HG03139 (cell line): ENCODE measurements around the gene ACTRT3.
A peak's percentile ranks its signal among the peaks of the same experiment; 100 is the strongest.
"Not testable (repeated sequence)": the region's sequence is repeated elsewhere in the genome, so short reads cannot be mapped to it uniquely, and the experiment has no call there.

Experiments used
- ATAC-seq: cut with Tn5 transposase; IDR thresholded peaks from one replicate; pipeline ENCODE4 v1.9.1; 2021; ENCODE audit not compliant: unreplicated experiment

ACTRT3 gene

DNA sequence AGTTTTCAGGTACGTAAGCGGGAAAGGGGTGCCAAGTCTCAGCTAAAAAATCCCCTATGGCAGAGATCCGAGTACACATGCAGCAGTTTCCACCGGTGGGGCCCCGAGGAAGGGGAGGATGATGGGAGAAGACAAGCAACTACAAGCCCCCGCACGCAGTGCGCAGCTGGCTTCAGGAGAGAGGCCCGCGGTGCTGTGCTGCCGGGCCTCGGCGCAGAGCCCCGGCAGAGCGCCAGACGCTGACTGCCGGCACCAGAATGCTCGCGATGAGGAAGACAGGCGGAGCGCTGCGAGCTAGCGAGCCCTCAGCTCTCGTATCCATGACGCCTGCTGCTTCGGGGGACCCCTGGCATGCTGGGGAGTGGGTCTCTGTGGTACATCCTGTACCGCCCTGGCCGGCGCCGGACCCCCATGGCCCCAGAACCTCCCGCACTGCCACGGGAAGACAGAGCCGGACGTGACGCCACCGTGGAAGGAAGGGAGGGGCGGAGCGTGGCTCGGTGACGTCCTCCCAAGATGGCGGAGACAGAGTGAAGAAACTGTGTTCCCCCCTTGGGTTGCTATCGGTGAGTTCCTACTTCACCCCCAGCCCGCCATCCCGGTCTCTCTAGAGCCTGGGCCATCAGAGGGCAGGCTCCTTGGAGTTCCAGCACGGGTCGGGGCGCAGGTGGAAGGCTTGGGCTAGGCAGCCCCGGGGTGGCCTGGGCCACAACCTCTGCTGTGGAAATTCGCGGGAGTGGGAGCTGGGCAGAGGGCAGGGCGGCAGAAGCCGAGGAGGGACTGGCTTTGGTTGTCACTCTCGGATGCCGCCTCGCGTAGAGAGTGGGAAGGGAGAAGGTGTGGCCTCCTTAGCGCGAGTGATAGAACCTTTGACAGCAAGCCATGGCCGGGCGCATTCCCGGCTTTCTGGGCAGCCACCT lies 3.8 kb upstream of the ACTRT3 start, which contains the start of gene MYNN:
TSS of gene MYNN (plus strand) at position 500 of the 920 bp plus-strand sequence. CDS start 900 bp downstream, outside the sequence.
- ATAC-seq: peak; percentile 73

DNA sequence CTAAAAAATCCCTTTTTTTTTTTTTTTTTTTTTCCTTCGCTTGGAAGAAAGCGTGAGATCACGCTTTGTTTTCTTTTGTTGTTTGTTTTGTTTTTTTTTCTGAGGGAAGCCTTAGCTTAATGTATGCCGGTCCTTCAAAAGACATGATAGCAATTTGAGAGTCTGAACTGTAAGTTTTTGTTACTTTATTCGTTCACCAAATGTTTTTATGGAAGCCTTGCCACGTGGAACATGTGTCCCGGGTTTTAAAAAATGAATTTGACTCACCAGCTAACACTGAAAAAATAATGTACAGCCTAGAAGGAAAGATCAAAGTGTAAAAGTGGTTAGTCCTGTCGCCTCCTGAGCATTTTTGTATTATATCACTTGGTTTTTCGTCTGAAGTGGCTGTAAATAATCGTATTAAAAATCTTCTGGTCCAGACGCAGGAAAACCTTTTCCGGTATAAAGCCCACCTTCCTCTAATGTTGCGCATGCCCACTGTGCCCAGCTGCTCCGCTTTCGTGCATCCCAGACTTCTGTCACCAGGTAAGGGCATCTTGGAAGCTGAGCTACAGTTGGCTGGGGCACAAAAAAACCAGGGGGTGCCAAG lies 3.0 kb upstream of the ACTRT3 start:
- ATAC-seq: peak; percentile 6

DNA sequence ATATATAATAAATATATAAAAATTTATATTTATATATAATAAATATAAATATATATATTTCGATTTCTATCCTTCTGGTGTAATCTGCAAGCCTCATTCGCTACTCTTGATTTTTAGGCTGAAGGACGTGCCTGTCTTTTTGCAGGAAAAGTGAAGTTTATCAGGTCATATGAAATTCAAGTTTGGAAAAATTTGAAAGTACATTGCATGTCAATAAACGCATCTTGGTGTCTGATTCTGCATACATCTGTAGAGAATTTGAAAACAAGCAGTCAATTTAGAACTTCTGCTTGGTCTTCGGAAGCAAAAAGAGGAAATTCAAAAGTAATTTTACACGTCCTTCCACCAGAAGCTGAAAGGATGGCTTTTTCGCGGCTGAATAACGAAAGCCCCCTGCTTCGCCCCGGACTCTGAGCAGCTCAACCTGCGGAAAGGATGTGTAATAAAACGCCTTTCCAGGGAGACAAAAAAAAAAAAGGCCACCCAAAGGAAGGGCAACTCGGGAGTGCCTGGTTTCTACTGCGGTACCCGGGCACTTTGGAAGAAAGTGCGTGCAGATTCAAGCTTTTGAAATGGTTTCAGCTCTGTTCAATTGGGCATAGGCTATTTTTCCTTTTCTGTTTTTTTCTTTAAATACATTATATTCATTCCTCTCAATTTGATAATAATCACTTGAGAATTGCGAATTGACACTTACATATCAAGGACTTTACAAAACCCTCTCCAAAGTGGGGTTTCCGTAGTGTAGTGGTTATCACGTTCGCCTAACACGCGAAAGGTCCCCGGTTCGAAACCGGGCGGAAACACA lies 2.3 kb upstream of the ACTRT3 start:
- ATAC-seq: no peak

DNA sequence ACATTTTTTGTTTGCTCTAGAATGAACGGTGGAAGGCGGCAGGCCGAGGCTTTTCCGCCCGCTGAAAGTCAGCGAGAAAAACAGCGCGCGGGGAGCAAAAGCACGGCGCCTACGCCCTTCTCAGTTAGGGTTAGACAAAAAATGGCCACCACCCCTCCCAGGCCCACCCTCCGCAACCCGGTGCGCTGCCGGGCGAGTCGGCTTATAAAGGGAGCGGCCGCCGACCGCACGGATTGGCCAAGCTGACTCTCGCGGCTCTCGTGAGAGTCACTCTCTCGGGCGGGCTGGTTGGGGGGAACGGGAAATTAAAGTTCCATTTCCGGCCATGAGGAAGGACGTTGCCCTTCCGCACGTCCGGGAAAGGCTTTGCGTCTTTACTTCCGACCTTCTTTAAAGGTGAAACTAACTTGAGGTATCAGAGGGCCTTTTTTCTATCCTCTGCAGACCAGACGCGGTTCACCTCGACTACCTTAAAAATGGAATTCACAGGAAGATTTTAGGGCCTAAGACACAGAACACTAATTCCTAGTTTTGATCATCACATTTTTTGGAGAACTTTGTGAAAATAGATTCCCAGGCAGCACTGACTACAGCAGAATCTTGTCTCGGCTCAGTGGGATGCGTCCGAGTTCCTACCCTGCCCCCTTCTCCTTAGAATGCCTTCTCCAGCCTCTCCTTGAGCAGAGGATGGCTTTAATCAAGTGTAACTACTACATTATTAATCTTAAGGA lies 4.3 kb downstream of the ACTRT3 start, which contains the start of gene TERC:
TSS of gene TERC (minus strand) at position 179 of the 731 bp plus-strand sequence.
- peak; percentile 65 for ATAC-seq

DNA sequence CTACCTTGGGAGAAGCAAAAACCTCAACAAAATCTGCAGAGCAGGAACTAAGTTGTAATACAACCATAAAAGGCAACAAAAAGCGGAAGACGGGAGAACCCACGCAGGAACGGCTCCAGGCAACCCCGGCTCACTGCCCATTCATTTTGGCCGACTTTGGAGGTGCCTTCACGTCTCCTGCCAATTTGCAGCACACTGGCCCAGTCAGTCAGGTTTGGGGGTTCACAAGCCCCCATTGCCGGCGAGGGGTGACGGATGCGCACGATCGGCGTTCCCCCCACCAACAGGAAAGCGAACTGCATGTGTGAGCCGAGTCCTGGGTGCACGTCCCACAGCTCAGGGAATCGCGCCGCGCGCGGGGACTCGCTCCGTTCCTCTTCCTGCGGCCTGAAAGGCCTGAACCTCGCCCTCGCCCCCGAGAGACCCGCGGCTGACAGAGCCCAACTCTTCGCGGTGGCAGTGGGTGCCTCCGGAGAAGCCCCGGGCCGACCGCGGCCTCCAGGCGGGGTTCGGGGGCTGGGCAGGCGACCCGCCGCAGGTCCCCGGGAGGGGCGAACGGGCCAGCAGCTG lies 5.0 kb downstream of the ACTRT3 start:
- ATAC-seq: peak; percentile 34

DNA sequence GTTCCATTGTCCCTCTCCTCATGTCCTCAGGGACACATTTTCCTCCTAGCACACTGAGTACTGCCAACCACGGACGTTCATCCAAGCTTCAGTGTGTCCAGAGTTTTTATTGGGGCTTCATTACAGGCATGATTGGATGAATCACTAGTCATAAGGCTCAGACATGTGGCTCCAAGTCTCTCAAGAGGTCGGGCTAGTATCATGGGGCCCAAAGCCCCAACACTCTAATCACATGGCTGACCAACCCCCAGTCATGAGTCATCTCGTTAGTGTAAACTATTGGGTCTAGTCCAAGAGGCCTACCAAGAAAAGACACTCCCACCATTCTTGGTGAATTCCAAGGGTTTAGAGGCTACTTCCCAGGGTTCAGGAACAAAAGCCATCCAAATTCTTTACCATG lies 8.9 kb downstream of the ACTRT3 start:
- no peak for ATAC-seq

DNA sequence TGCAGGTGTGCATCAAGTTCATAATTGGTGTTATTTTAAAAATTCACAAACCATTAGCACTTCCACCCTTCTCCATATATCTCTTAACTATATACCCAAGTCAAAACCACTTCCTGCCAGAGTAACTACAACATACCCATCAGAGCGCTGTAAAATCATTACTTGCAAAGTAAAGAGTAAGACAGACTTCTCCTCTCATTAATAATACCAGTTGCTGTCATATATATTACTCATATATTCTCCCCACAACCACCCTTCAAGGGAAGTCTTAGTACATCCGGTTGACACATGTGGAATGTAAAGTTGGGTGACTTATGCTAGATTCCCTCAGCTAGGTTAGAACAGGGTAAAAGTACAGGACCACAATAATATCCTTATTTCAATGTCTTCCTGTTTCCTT lies 10.1 kb downstream of the ACTRT3 start:
- ATAC-seq: peak; percentile 63

DNA sequence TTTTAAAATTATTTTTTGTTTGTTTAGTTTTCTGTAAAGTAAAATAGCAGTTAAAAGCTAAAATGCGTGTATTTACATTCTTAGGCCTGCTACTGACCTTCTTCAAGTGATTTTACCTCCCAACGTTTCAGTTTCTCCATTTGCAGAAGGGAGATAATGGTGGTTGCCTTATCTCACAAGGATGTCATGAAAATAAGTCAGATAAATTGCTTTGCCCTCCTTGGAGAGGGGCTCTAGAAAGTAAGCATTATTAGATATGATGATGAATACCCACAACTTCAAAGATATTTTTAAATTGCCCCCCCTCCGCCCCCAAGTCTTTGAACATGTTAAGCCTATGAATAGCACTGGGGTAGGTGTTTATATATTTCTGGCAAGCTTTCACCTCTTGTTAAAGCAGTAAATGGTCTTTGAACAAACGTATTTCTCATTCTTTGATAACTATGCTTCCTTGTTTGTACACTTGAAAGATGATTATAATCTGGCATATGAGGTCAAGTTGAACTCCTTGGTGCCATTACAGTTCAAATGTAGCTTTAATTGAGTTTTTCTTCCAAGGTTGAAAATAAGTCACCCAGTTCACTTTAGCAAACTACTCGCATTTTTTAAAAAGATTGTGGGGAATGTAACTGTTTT lies 10.9 kb downstream of the ACTRT3 start:
- ATAC-seq: no peak

DNA sequence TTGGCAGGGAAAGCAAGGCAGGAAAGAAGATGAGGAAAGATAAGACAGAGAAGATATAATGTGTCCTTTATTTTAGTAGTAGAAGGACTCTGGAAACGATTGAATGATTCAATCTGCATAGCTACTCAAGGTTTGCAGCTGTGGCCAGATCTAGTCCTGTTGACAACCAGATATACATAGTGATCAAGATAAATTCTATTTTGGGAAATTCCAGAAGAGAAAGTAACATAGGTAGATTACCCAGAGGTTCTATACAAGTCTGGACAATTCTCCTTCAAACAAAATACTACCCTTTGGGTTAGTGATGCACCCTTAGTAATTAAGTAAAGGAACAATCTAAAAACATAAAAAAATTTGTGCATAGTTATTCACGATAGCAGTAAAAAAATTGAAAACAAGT lies 13.9 kb downstream of the ACTRT3 start:
- no peak for ATAC-seq

DNA sequence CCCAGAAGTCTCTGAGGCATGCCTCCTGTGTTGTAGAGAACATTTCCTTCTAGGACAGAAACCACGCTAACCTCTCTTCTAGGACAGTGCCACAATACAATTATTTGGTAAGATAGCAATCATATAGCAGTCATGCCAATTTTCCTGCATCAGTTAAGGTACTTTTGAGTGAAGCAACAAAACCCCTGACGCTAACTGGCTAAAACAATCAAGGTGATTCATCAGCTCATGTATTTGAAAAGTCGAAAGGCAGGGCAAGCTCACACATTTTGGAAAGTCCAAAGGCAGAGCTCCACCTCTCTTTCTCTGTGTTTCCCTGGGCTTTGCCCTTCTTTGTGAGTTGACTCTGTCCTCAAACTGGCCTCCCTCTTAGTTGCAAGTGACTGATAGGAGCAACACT lies 14.7 kb downstream of the ACTRT3 start:
- ATAC-seq: no peak

DNA sequence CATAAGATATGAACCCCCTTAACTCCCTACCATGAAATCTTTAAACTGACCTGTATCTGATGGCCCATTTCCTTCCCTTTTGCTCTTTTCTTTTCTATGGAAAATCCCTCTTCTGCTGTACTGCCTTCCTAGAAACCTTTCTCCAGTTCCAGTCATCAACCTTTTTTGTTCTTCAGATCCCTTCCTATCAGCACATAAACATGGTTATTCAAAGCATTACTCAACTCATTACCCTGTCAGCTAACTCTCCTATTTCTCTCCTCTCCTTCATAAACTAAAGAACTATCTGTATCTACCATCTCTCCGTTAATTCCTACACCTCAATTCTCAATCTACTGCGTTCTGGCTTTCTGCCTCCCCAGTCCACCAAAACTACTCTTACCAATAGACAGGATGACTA lies 17.5 kb downstream of the ACTRT3 start:
- ATAC-seq: no peak

DNA sequence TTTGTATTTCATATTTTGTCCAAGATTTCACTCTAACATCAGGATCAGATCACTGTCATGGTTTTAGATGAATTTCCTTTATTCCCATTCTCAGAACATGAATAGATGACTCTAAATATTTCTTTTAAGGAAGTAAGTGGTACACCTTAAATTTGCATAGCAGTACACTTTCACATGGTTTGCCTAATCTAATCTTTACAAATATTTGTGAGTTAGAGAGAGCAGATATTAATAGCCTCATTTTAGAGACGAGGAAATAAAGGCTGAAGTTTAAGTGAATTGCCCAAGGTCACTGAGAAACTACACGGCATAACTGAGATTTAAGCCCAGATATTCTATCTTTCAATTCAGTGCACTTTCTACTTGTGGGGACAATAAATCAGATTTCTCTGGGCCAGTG lies 18.7 kb downstream of the ACTRT3 start:
- ATAC-seq: no peak

DNA sequence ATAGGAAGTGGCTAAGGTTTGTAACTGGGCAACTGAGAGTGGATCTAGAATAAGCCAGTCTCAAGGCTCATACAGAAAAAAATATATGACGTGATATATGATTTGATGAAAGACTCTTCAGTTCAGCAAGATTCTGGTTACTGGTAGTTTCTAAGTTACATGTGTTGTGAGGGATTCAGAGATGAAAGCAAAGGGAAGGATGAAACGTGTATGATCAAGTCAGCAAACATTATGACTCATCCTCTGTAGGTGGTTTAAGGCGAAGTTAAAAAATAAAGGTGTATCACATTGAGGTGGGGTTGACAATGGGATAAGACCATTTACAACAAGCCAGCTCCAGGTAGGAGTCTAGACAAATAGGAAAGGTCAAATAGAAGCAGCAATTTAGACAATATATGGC lies 20.7 kb downstream of the ACTRT3 start:
- ATAC-seq: no peak

DNA sequence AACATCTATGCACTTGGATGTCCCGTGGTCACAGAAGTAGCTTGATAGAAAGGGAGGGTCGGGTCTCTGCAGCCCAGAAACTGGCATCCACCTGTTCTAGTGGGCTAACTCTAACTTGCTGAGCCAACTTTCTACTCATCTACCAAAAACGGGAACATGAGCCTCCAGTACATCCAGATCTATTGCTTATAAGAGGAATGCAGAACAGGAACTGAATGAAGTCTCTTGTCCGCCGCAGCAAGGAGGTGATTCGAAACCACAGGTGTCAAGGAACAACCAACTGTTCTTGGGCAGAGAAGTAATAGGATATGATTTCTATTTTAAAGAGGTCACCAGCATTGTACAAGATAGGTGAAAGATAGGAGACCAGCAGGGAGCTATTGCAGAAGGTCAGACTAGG lies 22.4 kb downstream of the ACTRT3 start:
- ATAC-seq: no peak

DNA sequence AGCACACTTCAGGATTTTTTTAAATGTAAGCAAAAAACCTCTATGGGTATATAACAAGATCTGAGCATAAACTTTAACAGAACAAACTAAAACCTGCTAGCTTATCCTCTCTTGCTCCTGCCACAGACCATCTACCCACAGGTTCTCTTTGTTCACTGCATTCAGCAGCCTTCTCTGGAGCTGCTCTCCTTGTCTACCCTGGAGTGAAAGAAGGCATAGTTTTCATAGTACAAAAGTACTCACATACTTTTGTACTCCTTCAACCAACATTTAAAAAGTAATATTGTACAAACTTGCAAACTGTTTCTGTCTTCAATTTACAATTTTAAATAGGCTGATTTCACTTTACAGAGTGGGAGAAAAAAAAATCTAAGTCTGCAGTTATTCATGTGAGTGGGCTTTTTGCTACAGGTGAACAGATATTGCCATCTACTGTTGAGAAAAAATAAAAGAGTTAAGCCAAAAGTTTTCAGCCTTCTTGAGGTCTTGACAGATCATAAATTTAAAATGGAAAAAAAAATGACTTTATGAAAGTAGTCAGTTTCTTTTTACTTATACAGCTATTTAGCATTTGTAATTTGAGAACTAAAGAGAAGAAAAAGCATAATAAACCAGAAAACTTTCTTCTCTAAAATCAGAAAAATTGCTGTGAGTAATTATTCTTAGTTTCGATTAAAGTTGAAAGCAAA lies 24.9 kb downstream of the ACTRT3 start:
- ATAC-seq: no peak

DNA sequence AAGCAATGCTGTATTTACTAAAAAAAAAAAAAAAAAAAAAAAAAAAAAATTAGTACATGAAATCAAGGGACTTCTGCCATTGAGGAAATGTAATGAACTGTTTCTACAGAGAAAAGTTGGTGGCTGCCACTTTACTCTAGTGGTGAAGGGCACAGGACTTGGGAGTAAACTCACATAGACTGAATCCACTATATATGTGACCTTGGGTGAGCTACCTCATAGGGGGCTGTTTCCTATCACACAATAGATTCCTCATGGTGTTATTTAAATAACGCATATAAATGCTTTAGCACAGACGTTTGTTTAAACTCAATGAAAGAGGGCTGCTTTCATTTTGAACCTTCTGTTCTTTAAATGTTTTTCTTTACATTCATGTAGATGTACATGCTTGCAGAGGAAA lies 30.3 kb downstream of the ACTRT3 start:
- ATAC-seq: no peak

DNA sequence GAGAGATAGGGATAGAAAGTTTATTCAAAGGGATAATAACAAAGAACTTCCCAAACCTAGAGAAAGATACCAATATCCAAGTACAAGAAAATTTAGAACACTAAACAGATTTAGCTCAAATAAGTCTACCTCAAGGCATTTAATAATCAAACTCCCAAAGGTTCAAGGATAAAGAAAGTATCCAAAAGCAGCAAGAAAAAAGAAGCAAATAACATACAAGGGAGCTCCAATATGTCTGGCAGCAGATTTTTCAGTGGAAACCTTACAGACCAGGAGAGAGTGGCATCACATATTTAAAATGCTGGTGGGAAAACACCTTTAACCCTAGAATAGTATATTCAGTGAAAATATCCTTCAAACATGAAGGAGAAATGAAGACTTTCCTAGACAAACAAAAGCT lies 37.5 kb downstream of the ACTRT3 start:
- ATAC-seq: not testable (repeated sequence)

DNA sequence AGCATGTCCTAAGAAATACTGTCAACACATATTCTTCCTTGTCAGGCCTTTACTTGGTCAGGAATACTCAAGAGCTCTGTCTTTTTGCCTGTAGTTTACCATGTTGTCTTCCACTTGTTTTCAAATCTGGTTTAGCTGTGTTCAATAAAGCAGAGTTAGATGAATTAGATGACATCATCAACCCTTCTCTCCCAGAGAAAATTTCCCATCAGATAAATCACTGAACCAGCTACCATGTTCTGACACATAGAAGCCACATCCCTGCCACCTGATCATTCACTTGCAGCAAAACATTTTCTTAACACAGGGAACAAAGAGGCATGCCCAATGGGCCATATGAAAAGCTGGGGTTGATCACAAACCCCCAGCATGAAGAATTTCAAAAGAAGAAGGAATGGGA lies 46.6 kb downstream of the ACTRT3 start:
- ATAC-seq: no peak

DNA sequence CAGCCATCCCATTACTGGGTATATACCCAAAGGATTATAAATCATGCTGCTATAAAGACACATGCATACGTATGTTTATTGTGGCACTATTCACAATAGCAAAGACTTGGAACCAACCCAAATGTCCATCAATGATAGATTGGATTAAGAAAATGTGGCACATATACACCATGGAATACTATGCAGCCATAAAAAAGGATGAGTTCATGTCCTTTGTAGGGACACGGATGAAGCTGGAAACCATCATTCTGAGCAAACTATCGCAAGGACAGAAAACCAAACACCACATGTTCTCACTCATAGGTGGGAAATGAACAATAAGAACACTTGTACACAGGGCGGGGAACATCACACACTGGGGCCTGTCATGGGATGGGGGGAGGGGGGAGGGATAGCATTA lies 50.9 kb downstream of the ACTRT3 start:
- not testable (repeated sequence) for ATAC-seq
